ENCODE measurements around the gene PLEKHB2. TPM values are rescaled to one million over a fixed set of nuclear protein-coding genes. Genes with fewer than 3 reads are reported as not detected.

The PLEKHB2 gene
- total RNA-seq, 1 donor from 2014 or later: 53.9 TPM

DNA sequence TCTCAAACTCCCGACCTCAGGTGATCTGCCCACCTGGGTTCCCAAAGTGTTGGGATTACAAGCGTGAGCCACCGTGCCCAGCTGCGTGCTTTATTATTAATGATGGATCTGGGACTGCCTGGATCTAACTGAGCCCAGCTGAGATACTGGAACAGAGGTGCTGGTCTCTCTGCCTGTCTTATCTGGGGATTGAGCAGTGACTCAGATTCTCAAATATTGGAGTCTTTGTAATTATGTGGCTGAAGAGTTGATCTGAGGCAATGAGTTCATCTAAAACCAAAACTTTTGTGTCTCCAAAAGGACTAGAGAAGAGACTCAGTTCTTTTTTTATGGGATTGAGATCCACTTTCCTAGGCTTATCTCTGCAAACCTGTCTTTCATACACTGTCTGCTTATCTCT is 16.3 kb downstream of the PLEKHB2 start:
- H3K9me3 Mint-ChIP-seq (ENCODE audit: unreplicated experiment): no peaks in the 10 kb centered on the region
- H3K27me3 Mint-ChIP-seq (ENCODE audit: unreplicated experiment): no peaks in the 10 kb centered on the region
- DNase-seq (ENCODE audit: extremely low spot score, unreplicated experiment): no peak
- no peak overlapping the region for H3K27ac Mint-ChIP-seq (ENCODE audit: unreplicated experiment)
- H3K4me3 Mint-ChIP-seq (ENCODE audit: unreplicated experiment): no peak overlapping the region
- peaks cover 28% of the 10 kb centered on the region for H3K36me3 Mint-ChIP-seq (ENCODE audit: unreplicated experiment)
- peaks cover 7% of the 10 kb centered on the region for H3K4me1 Mint-ChIP-seq (ENCODE audit: unreplicated experiment)
- TF ChIP-seq, protein P1, sequence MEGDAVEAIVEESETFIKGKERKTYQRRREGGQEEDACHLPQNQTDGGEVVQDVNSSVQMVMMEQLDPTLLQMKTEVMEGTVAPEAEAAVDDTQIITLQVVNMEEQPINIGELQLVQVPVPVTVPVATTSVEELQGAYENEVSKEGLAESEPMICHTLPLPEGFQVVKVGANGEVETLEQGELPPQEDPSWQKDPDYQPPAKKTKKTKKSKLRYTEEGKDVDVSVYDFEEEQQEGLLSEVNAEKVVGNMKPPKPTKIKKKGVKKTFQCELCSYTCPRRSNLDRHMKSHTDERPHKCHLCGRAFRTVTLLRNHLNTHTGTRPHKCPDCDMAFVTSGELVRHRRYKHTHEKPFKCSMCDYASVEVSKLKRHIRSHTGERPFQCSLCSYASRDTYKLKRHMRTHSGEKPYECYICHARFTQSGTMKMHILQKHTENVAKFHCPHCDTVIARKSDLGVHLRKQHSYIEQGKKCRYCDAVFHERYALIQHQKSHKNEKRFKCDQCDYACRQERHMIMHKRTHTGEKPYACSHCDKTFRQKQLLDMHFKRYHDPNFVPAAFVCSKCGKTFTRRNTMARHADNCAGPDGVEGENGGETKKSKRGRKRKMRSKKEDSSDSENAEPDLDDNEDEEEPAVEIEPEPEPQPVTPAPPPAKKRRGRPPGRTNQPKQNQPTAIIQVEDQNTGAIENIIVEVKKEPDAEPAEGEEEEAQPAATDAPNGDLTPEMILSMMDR (IDR thresholded peaks at IDR 0.05): no peak

DNA sequence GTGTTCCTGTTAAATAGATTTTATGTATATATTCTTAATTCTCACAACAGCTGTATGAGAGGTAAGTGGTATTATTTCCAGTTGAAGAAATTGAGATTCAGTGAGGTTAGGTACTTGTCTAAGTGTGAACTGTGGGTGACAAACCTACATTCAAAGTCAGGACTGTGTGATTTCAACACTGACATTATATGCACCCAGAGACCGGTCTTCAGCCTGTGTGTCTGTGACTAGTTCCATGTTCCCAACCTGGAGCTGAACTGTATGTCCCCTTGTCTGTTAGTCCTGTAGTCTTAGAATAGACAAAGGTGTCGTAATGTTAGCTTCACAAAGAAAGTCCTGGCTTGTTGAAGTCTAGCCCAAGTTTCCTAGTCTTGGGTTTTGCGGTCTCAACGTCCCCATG is 17.4 kb downstream of the PLEKHB2 start:
- Mint-ChIP-seq H3K27me3 (ENCODE audit: unreplicated experiment) (no peaks in the 10 kb centered on the region), H3K4me1 (ENCODE audit: unreplicated experiment) (peaks cover 7% of the 10 kb centered on the region), H3K27ac (ENCODE audit: unreplicated experiment) (no peak overlapping the region), H3K36me3 (ENCODE audit: unreplicated experiment) (peaks cover 38% of the 10 kb centered on the region), H3K9me3 (ENCODE audit: unreplicated experiment) (no peaks in the 10 kb centered on the region), H3K4me3 (ENCODE audit: unreplicated experiment) (no peak overlapping the region)
- TF ChIP-seq, protein P1 (IDR thresholded peaks at IDR 0.05): no peak
- no peak for DNase-seq (ENCODE audit: extremely low spot score, unreplicated experiment)

DNA sequence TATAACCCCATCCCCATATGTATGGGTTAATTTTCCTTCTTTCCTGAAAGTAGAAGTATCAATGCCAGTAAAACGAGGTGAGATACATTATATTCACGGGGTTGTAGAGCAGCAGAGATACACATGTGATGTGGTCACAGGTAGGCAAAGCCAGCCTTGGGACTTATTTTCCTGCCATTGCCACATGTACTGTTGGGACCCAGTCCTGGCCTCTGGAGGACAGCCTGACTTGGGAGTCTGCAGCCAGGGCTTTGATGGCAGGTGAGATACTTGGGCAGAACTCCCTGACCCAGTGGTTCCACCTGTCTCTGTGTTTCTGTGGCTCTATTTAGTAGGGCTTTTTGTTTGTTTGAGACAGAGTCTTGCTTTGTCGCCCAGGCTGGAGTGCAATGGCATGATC is 18.1 kb downstream of the PLEKHB2 start:
- DNase-seq (ENCODE audit: extremely low spot score, unreplicated experiment): no peak
- Mint-ChIP-seq H3K9me3 (ENCODE audit: unreplicated experiment) (no peaks in the 10 kb centered on the region), H3K4me3 (ENCODE audit: unreplicated experiment) (no peak overlapping the region), H3K27me3 (ENCODE audit: unreplicated experiment) (no peaks in the 10 kb centered on the region), H3K36me3 (ENCODE audit: unreplicated experiment) (peaks cover 44% of the 10 kb centered on the region), H3K27ac (ENCODE audit: unreplicated experiment) (no peak overlapping the region), H3K4me1 (ENCODE audit: unreplicated experiment) (peaks cover 4% of the 10 kb centered on the region)
- TF ChIP-seq, protein P1 (IDR thresholded peaks at IDR 0.05): no peak

DNA sequence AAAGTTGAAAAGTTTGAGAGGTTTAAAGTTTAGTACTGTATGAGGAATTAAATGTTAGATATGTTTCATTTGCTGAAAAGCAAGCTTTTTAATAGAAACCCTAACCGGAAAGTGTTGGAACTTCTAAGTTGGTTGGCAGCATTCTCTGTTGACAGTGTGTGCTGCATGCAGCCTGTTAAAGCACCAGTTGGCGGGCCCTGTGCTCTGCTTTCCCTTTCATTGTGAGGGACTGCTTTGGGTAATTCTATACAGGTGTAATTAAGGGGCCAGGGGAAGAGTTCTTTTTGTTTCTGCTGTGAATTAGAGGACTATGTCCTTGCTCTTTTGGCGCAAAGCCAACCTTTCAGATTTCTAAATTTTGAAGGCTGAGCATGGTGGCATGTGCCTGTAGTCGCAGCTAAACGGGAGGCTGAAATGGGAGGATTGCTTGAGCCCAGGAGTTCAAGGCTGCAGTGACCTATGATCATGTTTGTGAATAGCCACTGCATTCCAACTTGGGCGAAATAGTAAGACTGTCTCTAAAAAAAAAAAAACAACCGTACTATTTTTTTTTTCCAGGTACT is 20.1 kb downstream of the PLEKHB2 start:
- peaks cover 4% of the 10 kb centered on the region for H3K4me1 Mint-ChIP-seq (ENCODE audit: unreplicated experiment)
- DNase-seq (ENCODE audit: extremely low spot score, unreplicated experiment): no peak
- H3K27me3 Mint-ChIP-seq (ENCODE audit: unreplicated experiment): no peaks in the 10 kb centered on the region
- no peaks in the 10 kb centered on the region for H3K9me3 Mint-ChIP-seq (ENCODE audit: unreplicated experiment)
- no peak overlapping the region for H3K27ac Mint-ChIP-seq (ENCODE audit: unreplicated experiment)
- peaks cover 59% of the 10 kb centered on the region for H3K36me3 Mint-ChIP-seq (ENCODE audit: unreplicated experiment)
- TF ChIP-seq, protein P1 (IDR thresholded peaks at IDR 0.05): no peak
- H3K4me3 Mint-ChIP-seq (ENCODE audit: unreplicated experiment): no peak overlapping the region

DNA sequence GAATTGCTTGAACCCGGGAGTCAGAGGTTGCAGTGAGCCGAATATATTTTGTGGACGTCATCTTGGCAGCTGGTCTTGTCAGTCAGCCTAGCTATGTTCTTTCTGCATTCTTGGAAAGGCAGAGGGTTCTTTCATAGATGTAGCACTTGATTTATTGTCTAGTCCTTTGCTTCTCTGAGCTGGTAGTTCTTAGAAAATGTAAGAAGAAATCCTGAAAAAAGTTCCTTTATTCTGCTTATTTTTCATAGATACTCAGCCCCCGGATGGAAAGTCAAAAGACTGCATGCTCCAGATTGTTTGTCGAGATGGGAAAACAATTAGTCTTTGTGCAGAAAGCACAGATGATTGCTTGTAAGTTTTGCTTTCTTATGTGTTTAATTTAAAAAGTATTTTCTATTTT is 21.3 kb downstream of the PLEKHB2 start:
- H3K27ac Mint-ChIP-seq (ENCODE audit: unreplicated experiment): no peak overlapping the region
- no peaks in the 10 kb centered on the region for H3K4me1 Mint-ChIP-seq (ENCODE audit: unreplicated experiment)
- no peak overlapping the region for H3K4me3 Mint-ChIP-seq (ENCODE audit: unreplicated experiment)
- H3K36me3 Mint-ChIP-seq (ENCODE audit: unreplicated experiment): peaks cover 63% of the 10 kb centered on the region
- no peaks in the 10 kb centered on the region for H3K27me3 Mint-ChIP-seq (ENCODE audit: unreplicated experiment)
- DNase-seq (ENCODE audit: extremely low spot score, unreplicated experiment): no peak
- no peaks in the 10 kb centered on the region for H3K9me3 Mint-ChIP-seq (ENCODE audit: unreplicated experiment)
- TF ChIP-seq, protein P1 (IDR thresholded peaks at IDR 0.05): no peak

Data from osteocyte (in vitro differentiated cells).